Mesothelial cell of epicardium (in vitro differentiated cells): ENCODE results near the gene NAA10. TPM values are rescaled to one million over a fixed set of nuclear protein-coding genes. Genes with fewer than 3 reads are reported as not detected.
A peak's percentile ranks its signal among the peaks of the same experiment; 100 is the strongest.
"Not testable (repeated sequence)": the region's sequence is repeated elsewhere in the genome, so short reads cannot be mapped to it uniquely, and the experiment has no call there.

Source experiments
- DNase-seq, 2 experiments: peaks; one replicate each; pipeline ENCODE4 v3.0.0; 2021; ENCODE audit warnings: low spot score in 2 of 2; ENCODE audit not compliant: unreplicated experiment in 2 of 2
- H3K27ac Mint-ChIP-seq: 2 replicates; pipeline ENCODE4 v1.8.0; 2021; ENCODE audit warnings: mixed read lengths
- H3K27me3 Mint-ChIP-seq: 2 replicates; pipeline ENCODE4 v1.8.0; 2021; ENCODE audit warnings: low read depth, mixed read lengths
- H3K36me3 Mint-ChIP-seq: 2 replicates; pipeline ENCODE4 v1.8.0; 2021; ENCODE audit warnings: mixed read lengths
- H3K4me1 Mint-ChIP-seq: 2 replicates; pipeline ENCODE4 v1.8.0; 2021; ENCODE audit warnings: mixed read lengths
- H3K4me3 Mint-ChIP-seq: 2 replicates; pipeline ENCODE4 v1.8.0; 2021; ENCODE audit warnings: mild to moderate bottlenecking, moderate library complexity, mixed read lengths
- H3K9me3 Mint-ChIP-seq: 2 replicates; pipeline ENCODE4 v1.8.0; 2021; ENCODE audit warnings: mixed read lengths
- total RNA-seq: library from RNA; stranded (reverse); gene quantifications from 3 replicates; pipeline ENCODE4 v1.2.1, GENCODE V29; 2021
- TF ChIP-seq, protein P1 (sequence below): fragments of 200-600 bp; sonication (generic); IDR thresholded peaks from one replicate; pipeline ENCODE4 v1.5.0; 2021; ENCODE audit warnings: antibody characterized with exemption; ENCODE audit not compliant: unreplicated experiment

NAA10 gene
- total RNA-seq: 76.8 to 82.0 TPM (median 79.3 TPM) in 3 replicates

DNA sequence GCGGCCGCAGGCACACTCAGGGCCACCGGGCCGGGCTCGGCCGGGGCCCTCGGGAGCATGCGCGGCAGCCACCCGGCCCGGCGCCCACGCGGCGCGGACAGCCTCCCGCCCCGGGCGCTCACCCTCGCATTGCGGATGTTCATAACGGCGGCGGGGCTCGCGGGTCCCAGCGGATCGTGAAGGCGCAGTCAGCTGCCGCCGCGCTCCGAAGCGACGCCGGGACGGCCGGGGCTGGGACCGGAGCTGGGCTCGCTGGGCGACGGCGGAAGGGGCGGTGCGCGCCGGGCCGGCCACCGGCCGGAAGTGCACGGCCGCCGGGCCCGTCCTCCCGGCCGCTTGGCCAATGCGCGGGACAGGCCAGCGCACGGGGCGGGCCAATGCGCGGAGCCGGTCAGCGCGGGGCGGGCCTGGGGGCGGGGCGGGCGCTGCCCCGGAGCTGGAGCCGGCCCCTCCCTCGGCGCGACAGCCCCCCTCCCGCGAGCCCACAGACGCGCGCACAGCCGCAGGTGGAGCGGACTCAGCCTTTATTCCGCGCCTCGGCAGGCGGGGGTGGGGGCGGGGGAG is at the start of gene NAA10:
TSS of gene NAA10 (minus strand) at position 276 of the 564 bp plus-strand sequence. CDS start at position 143, 133 bp downstream.
- Mint-ChIP-seq H3K36me3 (peaks cover 7% of the 10 kb centered on the region), H3K9me3 (peaks cover 3% of the 10 kb centered on the region), H3K27ac (peak within 1 kb of the TSS; percentile 64), H3K4me1 (peaks cover 5% of the 10 kb centered on the region), H3K27me3 (no peaks in the 10 kb centered on the region), H3K4me3 (peak within 1 kb of the TSS; percentile 86)
- DNase-seq: peak in 1 of 2 experiments; percentile 59
- TF ChIP-seq, protein P1, sequence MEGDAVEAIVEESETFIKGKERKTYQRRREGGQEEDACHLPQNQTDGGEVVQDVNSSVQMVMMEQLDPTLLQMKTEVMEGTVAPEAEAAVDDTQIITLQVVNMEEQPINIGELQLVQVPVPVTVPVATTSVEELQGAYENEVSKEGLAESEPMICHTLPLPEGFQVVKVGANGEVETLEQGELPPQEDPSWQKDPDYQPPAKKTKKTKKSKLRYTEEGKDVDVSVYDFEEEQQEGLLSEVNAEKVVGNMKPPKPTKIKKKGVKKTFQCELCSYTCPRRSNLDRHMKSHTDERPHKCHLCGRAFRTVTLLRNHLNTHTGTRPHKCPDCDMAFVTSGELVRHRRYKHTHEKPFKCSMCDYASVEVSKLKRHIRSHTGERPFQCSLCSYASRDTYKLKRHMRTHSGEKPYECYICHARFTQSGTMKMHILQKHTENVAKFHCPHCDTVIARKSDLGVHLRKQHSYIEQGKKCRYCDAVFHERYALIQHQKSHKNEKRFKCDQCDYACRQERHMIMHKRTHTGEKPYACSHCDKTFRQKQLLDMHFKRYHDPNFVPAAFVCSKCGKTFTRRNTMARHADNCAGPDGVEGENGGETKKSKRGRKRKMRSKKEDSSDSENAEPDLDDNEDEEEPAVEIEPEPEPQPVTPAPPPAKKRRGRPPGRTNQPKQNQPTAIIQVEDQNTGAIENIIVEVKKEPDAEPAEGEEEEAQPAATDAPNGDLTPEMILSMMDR: no peak

DNA sequence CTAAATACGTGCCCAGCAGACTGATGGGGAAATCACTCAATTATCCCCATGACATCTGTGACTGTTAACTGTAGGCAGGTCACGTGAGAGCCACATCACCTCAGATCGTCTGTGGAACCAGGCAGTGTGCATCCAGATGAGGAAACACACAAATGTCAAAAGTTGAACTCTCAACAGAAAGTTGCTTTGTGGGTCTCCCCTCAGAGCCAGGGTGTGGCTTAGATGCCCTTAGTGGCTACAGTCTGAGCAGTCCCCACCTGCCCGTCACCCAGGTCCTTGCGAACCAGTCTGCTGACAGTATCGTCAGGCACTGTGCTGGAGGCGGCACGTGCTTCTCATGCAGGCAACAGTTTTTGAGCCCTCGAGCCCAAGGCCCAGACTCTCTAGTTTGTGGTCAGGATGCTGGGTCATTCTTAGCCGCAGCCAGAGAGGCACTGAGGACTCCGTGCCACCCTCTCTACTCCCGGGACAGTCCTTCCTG is 48.5 kb upstream of the NAA10 start:
- H3K4me3 Mint-ChIP-seq: no peak overlapping the region
- no peaks in the 10 kb centered on the region for H3K27me3 Mint-ChIP-seq
- no peak for DNase-seq
- no peaks in the 10 kb centered on the region for H3K4me1 Mint-ChIP-seq
- TF ChIP-seq, protein P1: no peak
- H3K9me3 Mint-ChIP-seq: no peaks in the 10 kb centered on the region
- H3K36me3 Mint-ChIP-seq: peaks cover 14% of the 10 kb centered on the region
- H3K27ac Mint-ChIP-seq: no peak overlapping the region

DNA sequence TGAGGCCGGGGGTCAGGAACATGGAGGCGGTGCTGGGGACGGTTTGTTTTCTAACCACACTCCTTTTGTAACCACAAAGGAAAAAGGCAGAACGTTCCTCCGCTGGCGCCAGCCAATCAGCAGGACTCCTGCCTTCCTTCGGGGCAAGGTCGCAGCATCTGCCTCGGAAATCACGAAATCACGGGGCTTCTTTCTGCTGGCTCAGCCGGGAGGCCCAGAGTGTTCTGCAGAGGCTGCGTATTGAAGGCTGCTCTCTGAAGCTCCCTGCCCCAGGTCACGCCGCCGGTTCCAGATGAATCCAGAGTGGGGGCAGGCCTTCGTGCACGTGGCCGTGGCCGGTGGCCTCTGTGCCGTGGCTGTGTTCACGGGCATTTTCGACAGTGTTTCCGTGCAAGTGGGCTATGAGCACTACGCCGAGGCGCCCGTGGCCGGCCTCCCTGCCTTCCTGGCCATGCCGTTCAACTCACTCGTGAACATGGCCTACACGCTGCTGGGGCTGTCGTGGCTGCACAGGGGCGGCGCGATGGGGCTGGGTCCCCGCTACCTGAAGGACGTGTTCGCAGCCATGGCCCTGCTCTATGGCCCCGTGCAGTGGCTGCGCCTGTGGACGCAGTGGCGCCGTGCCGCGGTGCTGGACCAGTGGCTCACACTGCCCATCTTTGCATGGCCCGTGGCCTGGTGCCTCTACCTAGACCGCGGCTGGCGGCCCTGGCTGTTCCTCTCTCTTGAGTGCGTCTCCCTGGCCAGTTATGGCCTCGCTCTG is 47.1 kb upstream of the NAA10 start:
- no peak overlapping the region for H3K4me3 Mint-ChIP-seq
- no peaks in the 10 kb centered on the region for H3K4me1 Mint-ChIP-seq
- peaks cover 14% of the 10 kb centered on the region for H3K36me3 Mint-ChIP-seq
- H3K27ac Mint-ChIP-seq: no peak overlapping the region
- TF ChIP-seq, protein P1: no peak
- H3K27me3 Mint-ChIP-seq: no peaks in the 10 kb centered on the region
- H3K9me3 Mint-ChIP-seq: no peaks in the 10 kb centered on the region
- DNase-seq: no peak

DNA sequence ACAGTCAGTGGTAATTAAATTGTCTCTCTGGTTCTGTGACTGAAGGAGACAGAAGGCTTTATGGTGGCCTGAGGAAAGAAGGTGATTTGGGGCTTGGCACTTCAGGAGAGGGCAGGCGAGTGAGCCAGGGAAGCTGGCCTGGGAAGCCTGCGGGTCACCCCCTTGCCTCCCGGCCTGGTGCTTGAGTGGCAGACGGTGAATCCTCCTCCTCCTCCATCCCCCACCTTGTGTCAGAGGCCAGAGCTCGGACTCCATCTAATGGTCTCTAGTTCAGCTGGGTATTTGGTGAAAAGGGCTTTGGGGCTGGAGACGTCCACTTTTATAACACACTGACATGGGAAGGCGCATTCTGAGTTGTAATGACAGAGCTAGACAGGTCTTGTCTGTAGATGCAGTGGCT is 46.4 kb upstream of the NAA10 start:
- DNase-seq: no peak
- Mint-ChIP-seq H3K9me3 (no peaks in the 10 kb centered on the region), H3K36me3 (peaks cover 14% of the 10 kb centered on the region), H3K4me1 (no peaks in the 10 kb centered on the region), H3K27ac (no peak overlapping the region), H3K27me3 (no peaks in the 10 kb centered on the region), H3K4me3 (no peak overlapping the region)
- TF ChIP-seq, protein P1: no peak

DNA sequence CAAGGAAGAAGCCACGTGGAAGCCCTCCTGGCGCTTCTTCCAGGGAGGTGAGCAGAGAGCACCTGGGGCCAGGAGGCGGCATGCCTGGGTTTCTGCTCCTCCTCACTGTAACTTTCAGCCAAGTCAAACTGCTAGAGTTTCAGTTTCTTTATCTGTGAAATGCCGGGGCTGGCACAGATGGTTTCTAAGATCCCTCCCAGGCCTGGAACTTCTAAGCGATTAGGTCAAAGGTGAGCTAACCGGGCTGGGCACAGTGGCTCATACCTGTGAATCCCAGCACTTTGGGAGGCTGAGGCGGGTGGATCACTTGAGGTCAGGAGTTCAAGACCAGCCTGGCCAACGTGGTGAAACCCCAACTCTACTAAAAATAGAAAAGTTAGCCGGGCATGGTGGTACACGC is 45.6 kb upstream of the NAA10 start:
- DNase-seq, H3K4me1 Mint-ChIP-seq, H3K27ac Mint-ChIP-seq, H3K9me3 Mint-ChIP-seq, H3K4me3 Mint-ChIP-seq, H3K27me3 Mint-ChIP-seq: not testable (repeated sequence)
- peaks cover 14% of the 10 kb centered on the region for H3K36me3 Mint-ChIP-seq

DNA sequence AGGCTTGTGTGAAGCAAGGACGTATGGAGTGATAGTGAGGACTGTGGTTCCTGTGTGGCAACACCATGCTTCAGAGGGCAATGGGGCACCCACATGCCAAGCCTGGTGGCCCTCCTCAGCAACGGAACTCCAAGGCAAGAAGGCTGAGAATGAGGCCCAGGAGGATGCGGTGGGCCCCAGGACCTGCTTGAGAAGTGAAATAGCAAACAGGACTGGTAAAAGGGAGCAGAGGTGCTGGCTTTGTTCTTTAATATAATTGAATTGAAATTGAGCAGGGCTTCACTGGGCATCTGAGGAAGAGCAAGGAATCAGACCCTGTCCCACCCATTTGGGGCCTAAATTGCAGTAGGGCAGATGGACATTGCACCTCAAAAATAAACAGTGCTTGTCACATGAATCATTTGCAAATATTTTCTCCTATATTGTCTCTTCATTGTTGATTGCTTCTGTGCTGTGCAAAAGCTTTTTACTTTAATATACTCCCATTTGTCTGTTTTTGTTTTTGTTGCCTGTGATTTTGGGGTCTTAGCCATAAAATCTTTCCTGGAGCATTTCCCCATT is 40.0 kb upstream of the NAA10 start:
- no peaks in the 10 kb centered on the region for H3K9me3 Mint-ChIP-seq
- H3K4me1 Mint-ChIP-seq: peaks cover 23% of the 10 kb centered on the region
- peak overlapping the region; percentile 97 for H3K27ac Mint-ChIP-seq
- TF ChIP-seq, protein P1: no peak
- no peak for DNase-seq
- H3K4me3 Mint-ChIP-seq: peak overlapping the region; percentile 39
- no peaks in the 10 kb centered on the region for H3K36me3 Mint-ChIP-seq
- H3K27me3 Mint-ChIP-seq: no peaks in the 10 kb centered on the region
